Fibroblast of skin of back (primary cell): ENCODE data around the gene SLC16A5. TPM values are rescaled to one million over a fixed set of nuclear protein-coding genes. Genes with fewer than 3 reads are reported as not detected.
"Not testable (repeated sequence)": the region's sequence is repeated elsewhere in the genome, so short reads cannot be mapped to it uniquely, and the experiment has no call there.

Experiments
- DNase-seq: peaks from one replicate; pipeline ENCODE4 v3.0.0-alpha.2; 2013
- polyA plus RNA-seq, 2 experiments: library from polyadenylated mRNA; unstranded; fragments of 120-200 nt; gene quantifications; one replicate each; pipeline ENCODE4 v1.2.1, GENCODE V29; 2013; ENCODE audit not compliant: insufficient read length in 2 of 2

Gene SLC16A5, protein sequence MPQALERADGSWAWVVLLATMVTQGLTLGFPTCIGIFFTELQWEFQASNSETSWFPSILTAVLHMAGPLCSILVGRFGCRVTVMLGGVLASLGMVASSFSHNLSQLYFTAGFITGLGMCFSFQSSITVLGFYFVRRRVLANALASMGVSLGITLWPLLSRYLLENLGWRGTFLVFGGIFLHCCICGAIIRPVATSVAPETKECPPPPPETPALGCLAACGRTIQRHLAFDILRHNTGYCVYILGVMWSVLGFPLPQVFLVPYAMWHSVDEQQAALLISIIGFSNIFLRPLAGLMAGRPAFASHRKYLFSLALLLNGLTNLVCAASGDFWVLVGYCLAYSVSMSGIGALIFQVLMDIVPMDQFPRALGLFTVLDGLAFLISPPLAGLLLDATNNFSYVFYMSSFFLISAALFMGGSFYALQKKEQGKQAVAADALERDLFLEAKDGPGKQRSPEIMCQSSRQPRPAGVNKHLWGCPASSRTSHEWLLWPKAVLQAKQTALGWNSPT
- 7.1 TPM for polyA plus RNA-seq (2013, experiment 1 of 2; ENCODE audit: insufficient read length)
- polyA plus RNA-seq (2013, experiment 2 of 2; ENCODE audit: insufficient read length): 5.7 TPM

DNA sequence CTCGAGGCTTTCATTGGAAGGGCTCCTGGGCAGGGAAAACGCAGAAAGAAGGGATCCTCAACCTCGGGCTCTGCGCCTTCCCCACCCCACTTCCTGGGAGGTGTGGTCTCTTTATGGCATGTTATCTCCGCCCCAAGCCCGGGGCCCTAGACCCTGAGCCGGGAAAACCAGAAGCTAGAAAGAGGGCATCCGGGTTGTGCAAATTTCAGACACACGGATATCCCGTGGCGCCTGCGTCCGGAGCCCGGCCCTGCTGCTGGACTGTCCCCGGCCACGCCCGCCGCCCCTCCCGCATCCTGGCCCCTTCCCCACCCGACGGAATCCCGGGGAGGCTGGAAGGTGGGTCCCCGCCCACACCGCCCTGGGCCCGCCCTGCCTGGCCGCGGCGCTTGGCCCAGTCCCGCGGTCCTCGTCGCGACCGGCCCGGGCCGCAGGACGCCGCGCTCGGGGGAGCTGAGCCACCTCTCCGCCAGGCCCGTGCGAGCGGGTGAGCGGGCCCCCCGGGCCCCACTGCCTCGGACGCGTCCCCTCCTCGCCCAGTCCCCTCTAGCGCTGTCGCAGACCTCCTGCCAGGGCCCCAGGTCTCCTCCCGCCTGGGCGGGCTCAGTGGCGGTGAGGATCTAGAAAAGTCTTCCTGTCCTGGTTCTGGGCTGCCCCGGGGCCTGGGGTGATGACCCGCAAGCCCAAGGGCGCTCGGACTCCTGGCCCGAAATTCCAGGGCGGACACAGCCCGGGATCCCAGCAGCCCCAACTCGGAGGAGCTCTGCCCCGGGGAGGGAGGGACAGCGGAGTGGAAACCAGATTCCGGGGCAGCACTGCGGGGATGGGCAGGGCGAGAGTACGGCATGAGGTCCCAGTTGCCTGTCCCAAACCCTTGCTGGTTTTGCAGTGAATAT, at the start of gene SLC16A5:
Gene SLC16A5 (plus strand): TSS at position 397 of the 896 bp plus-strand sequence. CDS start 5,683 bp downstream, outside the sequence.
- DNase-seq: peak; percentile 89

DNA sequence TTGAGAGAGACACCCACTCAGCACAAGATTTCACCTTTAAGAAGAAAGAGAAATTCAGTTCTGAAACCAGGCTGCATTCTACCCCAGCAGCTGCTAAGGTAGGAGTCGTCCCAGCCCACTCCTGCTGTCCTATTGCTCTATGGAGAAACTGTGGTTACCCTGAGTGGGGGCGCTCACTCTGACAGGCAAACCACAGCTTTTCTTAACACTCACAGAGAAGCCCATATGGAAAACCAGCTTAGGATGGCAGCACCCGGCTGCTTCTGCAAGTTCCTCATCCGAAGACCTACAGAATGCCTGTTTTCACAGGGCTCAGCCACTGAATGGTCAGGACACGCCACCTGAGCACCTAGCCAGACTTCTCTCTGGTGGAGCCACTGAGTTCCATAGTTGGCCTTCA, 48.5 kb upstream of the SLC16A5 start:
- no peak for DNase-seq

DNA sequence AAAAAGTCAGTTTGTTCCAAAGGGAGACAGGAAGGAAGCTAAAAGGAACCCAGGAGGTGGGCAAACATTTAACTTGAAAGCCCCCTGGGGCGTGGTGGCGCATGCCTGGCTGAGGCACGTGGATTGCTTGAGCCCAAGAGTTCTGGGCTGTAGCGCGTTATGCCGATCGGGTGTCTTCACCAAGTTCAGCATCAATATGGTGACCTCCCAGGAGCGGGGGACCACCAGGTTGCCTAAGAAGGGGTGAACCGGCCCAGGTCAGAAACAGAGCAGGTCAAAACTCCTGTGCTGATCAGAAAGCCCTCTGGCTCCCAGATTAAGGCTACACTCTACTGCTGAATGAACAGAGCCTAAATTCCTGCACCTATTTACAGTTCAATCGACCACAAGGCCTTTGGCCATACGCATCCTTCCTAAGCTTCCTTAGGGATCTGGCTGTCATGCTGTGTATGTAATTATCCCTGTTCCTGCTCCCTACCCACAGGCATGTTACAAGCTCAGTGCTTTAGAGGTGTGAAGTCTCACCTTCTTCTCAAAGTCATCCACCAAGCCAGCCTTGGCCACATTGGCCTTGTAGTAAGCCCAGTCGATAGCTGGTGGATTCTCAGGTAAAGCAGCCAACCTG, 46.0 kb upstream of the SLC16A5 start:
- DNase-seq: no peak

DNA sequence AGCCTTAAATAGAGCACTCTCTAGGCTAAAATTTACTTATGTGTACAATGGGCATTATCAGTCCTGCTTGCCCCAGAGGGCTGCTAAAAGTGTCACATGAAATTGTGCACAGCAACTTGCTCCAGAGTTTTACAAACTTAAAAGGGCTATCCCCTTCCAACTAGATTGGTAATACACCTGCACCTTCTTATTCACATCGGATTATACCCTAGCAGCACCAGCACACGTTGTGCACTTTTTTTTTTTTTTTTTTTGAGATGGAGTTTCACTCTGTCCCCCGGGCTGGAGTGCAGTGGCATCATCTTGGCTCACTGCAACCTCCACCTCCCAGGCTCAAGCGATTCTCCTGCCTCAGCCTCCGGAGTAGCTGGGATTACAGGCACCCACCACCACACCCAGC, 44.0 kb upstream of the SLC16A5 start:
- DNase-seq: not testable (repeated sequence)

DNA sequence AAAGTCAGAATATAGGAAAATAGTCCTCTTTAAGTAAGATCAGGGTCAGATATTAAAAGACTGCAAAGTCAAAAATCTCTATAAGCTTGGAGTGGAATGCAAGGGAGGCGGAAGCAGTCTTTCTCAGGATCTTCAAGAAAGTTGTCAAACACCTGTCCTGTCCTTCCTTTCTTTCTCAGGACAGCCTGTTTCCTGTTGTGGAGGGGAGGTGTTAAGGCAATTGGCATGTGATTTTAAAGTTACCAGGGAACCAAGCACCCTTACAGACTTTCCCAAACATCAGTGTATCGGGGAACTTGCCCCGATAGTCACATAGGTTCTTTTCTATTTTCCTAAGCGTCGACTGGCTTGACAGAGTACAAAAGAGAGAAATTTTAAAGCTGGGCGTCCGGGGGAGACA, 43.0 kb upstream of the SLC16A5 start:
- no peak for DNase-seq

DNA sequence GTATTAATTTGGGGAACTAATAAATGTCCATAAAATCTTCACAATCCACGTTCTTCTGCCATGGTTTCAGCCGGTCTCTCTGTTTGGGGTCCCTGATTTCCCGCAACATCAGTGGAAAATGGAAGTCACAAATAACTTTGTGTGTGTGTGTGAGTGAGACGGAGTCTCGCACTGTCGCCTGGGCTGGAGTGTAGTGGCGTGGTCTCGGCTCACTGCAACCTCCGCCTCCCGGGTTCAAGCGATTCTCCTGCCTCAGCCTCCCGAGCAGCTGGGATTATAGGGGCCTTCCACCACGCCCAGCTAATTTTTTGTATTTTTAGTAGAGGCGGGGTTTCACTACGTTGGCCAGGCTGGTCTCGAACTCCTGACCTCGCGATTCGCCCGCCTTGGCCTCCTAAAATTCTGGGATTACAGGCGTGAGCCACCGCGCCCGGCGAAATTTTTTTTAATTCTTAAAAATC, 41.8 kb upstream of the SLC16A5 start:
- not testable (repeated sequence) for DNase-seq

DNA sequence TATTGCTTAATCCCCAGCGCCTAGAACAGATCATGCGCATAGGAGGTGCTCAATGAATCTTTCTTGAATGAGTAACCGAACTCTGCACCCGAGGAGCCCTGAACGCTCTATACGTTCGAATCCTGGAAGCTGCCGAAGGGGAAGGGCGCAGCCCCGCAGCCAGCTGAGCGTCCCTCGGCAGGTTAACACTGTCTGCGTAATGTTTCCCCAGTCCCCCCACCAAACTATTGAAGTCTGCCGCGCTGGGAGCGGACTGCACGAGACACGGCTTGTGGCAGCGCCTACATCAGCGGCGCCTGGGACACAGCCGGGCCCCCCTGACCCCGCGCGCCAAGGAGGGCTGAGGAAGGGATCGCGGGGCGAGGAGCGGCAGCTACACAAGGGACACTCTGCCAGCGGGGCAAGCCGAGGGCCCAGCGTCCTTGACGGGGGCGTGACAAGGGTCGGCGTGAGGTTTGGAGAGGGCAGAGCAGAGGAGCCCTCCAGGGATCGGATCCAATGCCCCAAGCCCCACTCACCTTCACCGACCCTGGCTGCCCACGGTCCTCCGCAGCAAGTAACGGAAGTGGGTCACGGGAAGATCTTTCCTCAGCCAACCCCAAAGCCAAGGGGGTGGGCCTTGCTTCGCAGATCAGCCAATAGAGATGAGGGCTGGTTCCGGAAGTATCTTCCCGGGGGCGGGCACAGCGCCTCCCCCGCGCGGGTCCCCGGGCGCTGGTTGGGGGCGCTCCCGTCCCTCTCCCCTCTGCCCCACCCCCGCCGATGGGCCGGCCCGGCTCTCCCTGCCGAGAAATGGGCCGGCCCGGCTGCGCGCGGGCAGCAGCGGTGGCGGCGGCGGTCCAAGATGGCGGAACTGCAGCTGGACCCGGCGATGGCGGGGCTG, 41.1 kb upstream of the SLC16A5 start, which contains the start of the genes ATP5PD and KCTD2:
Gene ATP5PD (minus strand): TSS at position 563 of the 883 bp plus-strand sequence. CDS start 4,319 bp downstream, outside the sequence.
Gene KCTD2 (plus strand): TSS at position 819 of the 883 bp plus-strand sequence. CDS start 26 bp downstream, at position 845.
- DNase-seq: peak; percentile 97

DNA sequence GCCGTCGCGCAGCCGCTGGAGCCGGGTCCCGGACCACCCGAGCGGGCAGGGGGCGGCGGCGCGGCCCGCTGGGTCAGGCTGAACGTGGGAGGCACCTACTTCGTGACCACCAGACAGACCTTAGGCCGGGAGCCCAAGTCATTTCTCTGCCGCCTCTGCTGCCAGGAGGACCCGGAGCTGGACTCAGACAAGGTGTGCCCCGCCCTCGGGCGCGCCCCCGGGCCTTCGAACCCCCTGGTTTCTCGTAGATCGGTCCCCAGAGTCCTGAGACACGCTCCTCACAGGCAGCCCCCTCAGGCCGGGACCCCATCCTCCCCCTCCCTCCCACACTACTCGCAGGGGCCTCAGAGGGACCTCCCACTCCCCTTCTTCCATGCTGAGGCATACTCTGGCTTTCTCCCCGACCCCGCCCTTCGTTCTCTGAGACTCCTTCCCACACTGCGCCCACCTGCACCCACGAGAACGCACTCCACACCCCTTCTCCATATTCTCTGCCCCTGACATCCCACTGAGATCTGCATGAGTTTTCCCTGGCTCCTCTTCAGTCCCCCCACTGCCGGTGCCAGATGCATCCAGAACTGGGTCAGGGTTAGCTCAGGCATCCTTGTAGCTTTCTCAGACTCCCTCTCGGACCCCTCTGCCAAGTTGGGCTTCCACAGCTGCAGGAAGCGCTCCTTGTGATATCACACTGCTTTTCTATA, 40.2 kb upstream of the SLC16A5 start:
- no peak for DNase-seq

DNA sequence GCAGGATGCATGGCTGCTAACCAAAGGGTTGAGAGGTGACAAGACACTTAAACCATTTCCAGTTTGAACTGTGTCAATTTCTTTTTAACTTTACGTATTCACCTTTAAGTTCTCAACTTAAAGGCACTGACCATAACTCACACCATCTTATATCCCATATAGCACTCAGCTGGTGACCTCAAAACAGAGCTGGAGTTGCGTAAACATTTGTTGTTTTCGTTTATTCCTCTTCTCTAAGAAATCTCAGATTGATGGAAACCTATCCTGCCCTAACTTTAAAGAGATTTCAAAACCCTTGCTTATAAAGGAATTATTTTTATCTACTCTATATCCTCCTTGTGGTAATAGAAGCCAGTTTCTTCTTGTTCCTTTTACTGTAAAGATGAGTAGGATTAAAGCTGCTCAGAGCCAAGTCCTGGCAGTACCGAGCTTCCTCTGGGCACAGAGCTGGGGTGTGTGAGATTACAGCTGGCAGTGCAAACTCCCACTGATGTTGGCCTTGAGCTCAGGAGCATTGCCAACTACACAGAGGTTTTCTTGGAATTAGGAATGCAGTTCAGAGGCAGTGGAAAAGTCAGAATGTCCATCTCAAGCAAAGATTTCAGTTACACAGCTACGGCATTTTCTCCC, 39.4 kb upstream of the SLC16A5 start:
- no peak for DNase-seq

DNA sequence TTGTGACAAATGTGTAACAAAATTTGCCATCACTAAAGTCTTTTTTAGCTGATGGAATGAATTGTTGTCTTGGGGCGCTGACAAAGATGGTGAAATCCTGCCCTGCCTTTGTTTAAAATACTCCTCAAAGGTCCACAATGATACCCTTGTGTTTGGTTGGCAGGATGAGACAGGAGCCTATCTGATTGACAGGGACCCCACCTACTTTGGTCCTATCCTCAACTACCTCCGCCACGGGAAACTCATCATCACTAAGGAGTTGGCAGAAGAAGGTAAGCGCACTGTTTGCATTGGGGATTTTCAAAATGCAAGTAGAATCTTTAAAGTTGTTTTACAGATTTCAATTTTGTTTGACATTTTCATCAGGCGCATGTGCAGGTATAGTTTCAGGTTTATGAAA, 38.7 kb upstream of the SLC16A5 start:
- DNase-seq: no peak

DNA sequence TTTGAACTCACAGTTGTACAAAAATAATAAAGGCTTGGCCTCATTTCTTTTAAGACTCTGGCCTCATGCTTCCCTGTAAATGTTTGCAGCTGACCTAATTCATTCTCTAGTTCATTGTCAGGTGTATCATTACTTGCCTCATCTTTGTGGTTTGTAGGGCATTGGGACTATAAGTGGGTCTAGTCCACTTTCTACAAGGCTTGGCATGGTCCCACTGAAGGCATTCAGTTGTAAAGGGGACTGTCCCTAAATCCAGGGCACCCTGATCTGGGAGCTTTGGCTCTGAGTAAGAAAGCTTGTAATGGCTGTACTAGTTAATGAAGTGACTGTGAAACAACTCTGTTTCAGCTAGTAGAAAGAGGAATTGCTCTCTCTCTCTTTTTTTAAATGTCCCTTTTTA, 38.0 kb upstream of the SLC16A5 start:
- DNase-seq: no peak

DNA sequence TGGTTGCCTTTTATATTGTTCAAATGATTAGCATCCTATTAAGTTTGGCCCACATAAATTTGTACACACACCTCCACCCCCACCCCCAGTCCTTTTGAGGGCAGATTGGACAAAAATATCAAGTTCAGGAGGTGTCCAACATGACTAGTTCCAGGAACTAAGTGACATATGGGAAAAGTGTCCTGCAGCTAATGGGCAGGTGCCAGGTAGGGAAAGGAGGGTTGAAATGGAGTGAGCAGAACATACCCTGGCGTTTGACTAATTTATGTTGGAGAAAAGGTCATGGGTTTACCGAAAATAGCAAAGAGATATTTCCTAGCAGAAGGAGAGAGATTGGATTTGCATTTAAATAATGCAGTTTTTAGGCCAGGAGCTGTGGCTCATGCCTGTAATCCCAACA, 35.8 kb upstream of the SLC16A5 start:
- DNase-seq: no peak

DNA sequence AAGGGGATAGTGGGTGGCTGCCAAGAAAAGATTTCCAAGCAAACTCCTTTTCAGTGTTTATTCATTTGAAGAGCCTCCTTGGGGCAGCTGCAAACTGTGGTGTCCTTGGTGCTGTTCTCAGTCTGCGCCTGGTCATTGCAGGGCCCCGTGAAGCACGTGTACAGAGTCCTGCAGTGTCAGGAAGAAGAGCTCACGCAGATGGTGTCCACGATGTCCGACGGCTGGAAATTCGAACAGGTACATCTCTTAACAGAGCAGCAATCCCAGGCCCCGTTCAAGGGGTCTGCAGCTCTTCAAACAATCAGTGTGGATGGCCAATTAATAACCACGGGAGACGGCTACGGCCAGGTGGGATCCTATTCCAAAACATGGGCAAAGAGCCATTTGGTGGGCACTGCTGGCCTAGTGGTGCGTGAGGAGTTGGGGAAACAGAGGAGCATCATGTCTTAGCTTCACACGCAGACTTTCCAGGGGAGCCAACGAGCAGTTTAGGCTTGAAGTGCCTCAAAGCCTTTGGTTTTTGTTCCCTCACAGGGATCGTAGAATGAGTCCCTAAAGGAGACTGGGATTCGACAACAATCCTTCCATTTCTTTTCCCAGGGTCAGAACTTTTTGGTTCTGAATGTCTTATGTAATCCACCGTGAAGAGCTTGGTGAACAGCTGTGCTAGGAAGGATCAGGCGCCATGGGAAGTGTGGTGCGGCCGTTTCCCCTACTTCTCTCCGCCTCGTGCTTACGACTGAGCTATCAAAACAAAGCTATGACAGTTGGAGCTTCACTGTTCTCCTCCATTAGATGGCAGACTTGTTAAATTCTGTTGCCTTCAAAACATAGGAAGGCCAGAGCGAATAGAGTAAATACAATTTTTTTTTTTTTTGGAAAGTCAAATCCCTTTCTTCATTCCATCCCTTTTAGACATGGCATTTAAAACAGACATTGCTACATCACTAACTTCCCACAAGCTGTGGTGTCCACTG, 28.1 kb upstream of the SLC16A5 start:
- DNase-seq: peak; percentile 80

DNA sequence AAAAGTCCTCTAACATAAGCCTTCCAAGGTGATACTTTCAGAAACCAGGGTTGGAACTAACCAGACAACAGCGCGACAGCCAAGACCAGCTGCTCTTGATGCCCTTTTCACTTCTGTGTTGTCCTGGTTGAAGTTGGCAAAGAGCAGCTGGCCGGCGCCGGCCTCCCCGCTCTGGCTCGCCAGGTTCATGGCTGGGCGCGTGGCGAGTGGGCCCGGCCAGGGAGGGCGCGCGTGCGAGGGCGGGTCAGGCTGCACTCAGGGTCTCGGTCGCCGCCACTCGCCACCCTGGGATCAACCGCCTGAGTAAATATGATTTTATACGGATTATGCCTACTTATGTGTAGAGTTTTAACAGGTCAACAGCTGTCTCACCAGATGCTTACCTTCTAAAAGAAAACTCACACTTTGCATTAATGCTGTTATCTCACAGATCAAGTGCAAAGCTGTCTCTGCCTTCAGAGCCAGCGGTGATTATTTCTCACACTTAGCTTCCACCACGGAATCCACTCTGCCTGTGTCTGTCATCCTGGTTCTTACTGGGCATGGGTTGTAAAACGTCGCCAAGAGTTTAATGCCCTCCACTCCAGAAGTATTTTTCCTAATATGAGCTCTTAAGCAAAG, 27.2 kb upstream of the SLC16A5 start:
- no peak for DNase-seq

DNA sequence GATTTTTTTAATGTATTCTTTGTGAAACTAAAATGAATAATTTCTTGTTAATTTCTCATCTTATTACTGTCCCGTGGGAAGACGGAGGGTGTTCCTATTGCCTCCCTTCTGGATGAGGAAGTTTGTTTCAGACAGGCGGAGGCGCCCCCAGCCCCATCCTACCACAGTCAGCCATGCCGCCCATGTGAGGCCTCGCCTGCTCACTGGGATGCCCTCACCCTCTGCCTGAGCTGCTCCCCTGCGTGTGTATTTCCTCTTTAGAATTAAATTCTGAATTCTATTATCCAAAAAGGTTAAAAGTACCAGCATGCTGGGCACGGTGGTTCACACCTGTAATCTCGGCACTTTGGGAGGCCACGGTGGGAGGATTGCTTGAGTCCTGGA, 26.7 kb upstream of the SLC16A5 start:
- DNase-seq: no peak

DNA sequence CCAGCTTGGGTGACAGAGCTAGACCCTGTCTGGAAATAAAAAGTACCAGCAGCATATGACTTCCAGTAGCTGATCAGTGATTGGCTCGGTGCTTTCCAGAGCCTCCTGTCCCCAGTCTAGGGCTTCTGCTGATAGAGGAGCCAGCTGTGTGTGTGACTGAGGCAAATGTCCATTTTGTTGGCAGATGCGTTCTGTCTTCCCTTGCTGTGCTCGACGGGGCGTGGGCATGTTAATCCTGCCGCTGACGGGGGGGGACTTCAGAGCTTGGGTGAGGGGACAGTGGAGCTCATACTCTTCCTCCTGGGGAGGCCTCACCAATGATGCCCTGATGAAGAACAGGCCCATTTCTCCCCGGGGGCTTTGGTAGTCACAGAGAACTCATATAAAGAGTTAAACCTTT, 26.1 kb upstream of the SLC16A5 start:
- DNase-seq: no peak

DNA sequence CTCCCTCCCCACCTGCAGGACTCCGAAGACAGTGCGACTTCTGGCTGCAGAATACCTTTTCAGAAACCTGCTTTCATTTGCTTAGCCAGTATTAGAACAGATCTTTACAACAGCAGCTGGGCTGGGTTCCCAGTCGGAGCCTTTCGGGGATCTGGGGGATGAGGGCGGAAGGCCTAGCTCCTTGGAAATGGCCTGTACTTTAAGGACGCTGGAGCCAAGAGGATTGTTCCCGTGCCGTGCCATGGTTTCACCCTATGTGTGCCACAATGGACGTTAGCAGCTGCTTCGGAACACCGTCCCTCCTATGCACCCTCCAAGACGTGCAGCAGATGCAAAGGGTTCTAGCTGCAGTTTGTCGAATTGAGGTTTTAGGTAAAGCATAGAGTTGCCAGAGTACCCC, 24.6 kb upstream of the SLC16A5 start:
- no peak for DNase-seq

DNA sequence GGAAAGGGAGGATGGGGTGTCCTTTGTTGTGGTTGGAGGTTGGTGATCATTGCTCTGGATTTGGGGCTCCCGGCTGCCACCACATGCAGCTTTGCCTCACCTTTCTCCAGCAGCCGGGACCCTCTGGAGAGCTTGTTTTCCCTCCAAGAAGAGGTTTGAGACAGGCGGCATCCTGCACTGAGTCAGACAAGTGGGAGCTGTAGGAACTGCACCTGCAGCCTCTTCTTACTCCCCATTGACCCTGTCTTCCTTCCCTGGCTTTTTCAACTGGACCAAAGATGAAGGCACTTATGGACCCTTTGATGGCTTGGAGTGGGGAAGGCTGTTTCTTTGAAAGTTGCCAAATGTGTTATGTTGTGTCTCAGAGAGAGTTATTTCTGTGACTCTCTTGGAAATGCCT, 24.1 kb upstream of the SLC16A5 start:
- DNase-seq: no peak
